ENCODE data around the gene UBE2F. TPM values are rescaled to one million over a fixed set of nuclear protein-coding genes. Genes with fewer than 3 reads are reported as not detected.
A peak's percentile ranks its signal among the peaks of the same experiment; 100 is the strongest.

Gene UBE2F
- total RNA-seq (10 to 100 TPM; 72.8 to 77.8 TPM), polyA plus RNA-seq (ENCODE audit: insufficient read depth, low read depth, low replicate concordance) (68.3 TPM)
- long read RNA-seq, donor 1, transcript UBE2F-201 (10 exons, 2,009 nt), result major isoform, 17 of 26 reads
- long read RNA-seq, donor 1, partial matches to known transcripts, result 7 of 26 reads
- long read RNA-seq, donor 1, other reads (novel, unspliced or antisense), result 0 of 26 reads
- long read RNA-seq, donor 2, transcript UBE2F-201 (10 exons, 2,009 nt), result major isoform, 10 of 12 reads
- long read RNA-seq, donor 2, partial matches to known transcripts, result 0 of 12 reads
- long read RNA-seq, donor 2, other reads (novel, unspliced or antisense), result 0 of 12 reads

GRCh38 chr2:237966565-237967462 lies at the start of gene UBE2F:
Gene UBE2F (plus strand): TSS chr2:237967014. CDS start chr2:237973108, 6,094 bp downstream.
- WGBS, 2 donors, result 0% methylated on average over 7 to 68 of the region's 123 CpGs
- Histone ChIP-seq H3K4me1 (peaks cover 23% of the 10 kb centered on the region), H3K9me3 (no peaks in the 10 kb centered on the region), H3K27ac (peak within 1 kb of the TSS in 1 of 2 donors; percentile 50), H3K27me3 (no peaks in the 10 kb centered on the region), H3K36me3 (ENCODE audit: low read depth, missing control alignments) (no peaks in the 10 kb centered on the region), H3K4me3 (peak within 1 kb of the TSS; percentile 67 to 76)
- intact Hi-C loops (cut with DNase I; ENCODE audit: low total_unique reads), result no loop called here
- peak; percentile 97 for DNase-seq
- TF ChIP-seq POLR2A (IDR thresholded peaks at IDR 0.05) (no peak), CTCF (IDR thresholded peaks at IDR 0.05) (peak in 1 of 3 experiments; percentile 18)

- intact Hi-C loops (cut with DNase I; ENCODE audit: low total_unique reads), result no loop called here
- 92 to 98% methylated on average over 5 of the region's 5 CpGs for whole genome bisulfite sequencing, 2 donors
- no peak overlapping the region for H3K27ac ChIP-seq
- H3K9me3 ChIP-seq, result no peaks in the 10 kb centered on the region
- no peaks in the 10 kb centered on the region for H3K36me3 ChIP-seq (ENCODE audit: low read depth, missing control alignments)
- no peaks in the 10 kb centered on the region for H3K27me3 ChIP-seq
- H3K4me3 ChIP-seq, result no peak overlapping the region
- H3K4me1 ChIP-seq, result no peaks in the 10 kb centered on the region
- DNase-seq, result no peak
- TF ChIP-seq POLR2A (IDR thresholded peaks at IDR 0.05) (no peak), CTCF (IDR thresholded peaks at IDR 0.05) (no peak)
These were observed 49.0 kb upstream of the UBE2F start for GRCh38 chr2:237917696-237918374.

- H3K36me3 ChIP-seq (ENCODE audit: low read depth, missing control alignments), result no peaks in the 10 kb centered on the region
- peaks cover 7% of the 10 kb centered on the region for H3K4me1 ChIP-seq
- WGBS, 2 donors, result 65 to 76% methylated on average over 6 of the region's 6 CpGs
- DNase-seq, result no peak
- H3K4me3 ChIP-seq, result no peak overlapping the region
- H3K27ac ChIP-seq, result no peak overlapping the region
- intact Hi-C loops (cut with DNase I; ENCODE audit: low total_unique reads), result no loop called here
- no peak for TF ChIP-seq CTCF (IDR thresholded peaks at IDR 0.05)
- H3K9me3 ChIP-seq, result no peaks in the 10 kb centered on the region
- no peaks in the 10 kb centered on the region for H3K27me3 ChIP-seq
These were observed 47.2 kb upstream of the UBE2F start for GRCh38 chr2:237919593-237919992.

GRCh38 chr2:237920673-237921072 lies 46.1 kb upstream of the UBE2F start:
- Histone ChIP-seq H3K36me3 (ENCODE audit: low read depth, missing control alignments) (no peaks in the 10 kb centered on the region), H3K4me3 (no peak overlapping the region), H3K27ac (no peak overlapping the region), H3K9me3 (no peaks in the 10 kb centered on the region), H3K27me3 (no peaks in the 10 kb centered on the region), H3K4me1 (peaks cover 7% of the 10 kb centered on the region)
- DNase-seq, result no peak
- no peak for TF ChIP-seq POLR2A (IDR thresholded peaks at IDR 0.05)
- no peak for TF ChIP-seq CTCF (IDR thresholded peaks at IDR 0.05)
- intact Hi-C loops (cut with DNase I; ENCODE audit: low total_unique reads), result no loop called here
- WGBS, 2 donors, result 91 to 92% methylated on average over 14 of the region's 14 CpGs

Data from testis (tissue), 5 donors.